GM18951 (cell line): ENCODE results near the gene MACC1.
A peak's percentile ranks its signal among the peaks of the same experiment; 100 is the strongest.

ENCODE experiments used
- POLR2A ChIP-seq: IDR thresholded peaks from 4 replicates; pipeline ENCODE4 v1.6.1; 2011; ENCODE audit warnings: mild to moderate bottlenecking; ENCODE audit not compliant: insufficient read length, insufficient read depth; ENCODE audit errors: extremely low read depth
- in situ Hi-C: fragments of 300-500 bp; cut with MboI; formaldehyde crosslinking; loops from one replicate; pipeline ENCODE4 v1.12.0; 2022; ENCODE audit warnings: low sequenced_read_pairs, mixed read lengths, inconsistent platforms; ENCODE audit not compliant: unreplicated experiment

Gene MACC1

DNA sequence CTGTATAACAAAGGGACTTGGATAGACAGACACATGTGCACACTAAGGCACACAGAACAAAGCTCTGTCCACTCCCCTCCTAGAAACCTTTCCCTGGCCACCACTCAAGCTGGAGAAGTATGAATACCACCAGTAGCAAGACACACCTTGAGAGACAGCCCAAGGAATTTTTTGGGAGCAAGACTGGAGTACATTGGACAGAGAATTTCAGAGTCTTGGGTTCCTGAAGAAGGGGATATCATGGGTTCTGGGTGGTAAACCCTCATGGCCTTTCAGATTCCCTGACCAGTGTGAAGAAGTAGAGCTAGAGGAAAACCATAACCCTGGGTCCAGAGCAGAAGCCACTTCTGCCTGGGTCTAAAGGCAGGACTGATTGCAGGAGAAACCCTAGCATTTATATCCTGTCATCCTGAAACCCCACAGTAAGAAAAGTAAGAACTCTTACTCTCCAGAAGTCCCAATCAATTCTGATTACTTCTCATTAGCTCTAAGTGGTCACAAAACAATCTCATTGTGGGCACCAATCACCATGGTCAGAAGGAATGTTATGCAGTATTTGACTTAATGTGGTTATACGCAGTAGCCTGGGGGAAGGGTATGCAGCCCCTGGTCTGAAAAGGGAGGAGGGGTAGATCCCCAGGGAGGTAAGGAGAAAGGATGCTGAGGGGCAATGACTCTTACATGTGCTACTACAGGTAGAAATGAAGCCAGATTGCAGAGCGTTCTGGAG is 20.4 kb upstream of the MACC1 start:
- TF ChIP-seq POLR2A = peak; percentile 26
- in situ Hi-C loops = no loop called here

DNA sequence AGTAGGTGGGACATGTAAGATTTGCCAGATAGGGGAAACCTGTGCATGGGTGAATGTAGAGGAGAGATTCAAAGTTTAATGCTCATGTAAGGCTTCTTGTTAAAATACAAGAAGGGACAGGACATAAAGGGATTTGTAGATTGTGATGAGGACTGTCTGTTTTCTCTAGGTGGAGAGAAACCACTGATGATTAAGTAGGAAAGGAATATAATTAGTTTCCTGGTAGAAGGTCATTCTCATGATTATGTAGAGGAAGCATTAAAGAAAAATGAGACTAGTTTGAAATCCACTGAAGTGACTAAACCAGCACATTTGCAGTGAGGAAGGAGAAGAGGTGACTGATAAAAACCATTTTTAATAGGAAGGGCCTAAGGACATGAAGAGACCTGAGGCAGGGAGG is 19.6 kb upstream of the MACC1 start:
- no peak for TF ChIP-seq POLR2A
- in situ Hi-C loops = no loop called here

- in situ Hi-C loops = no loop called here
- TF ChIP-seq POLR2A = no peak
These were observed 18.9 kb upstream of the MACC1 start for GRCh38 chr7:20236043-20236442.

- in situ Hi-C loops = no loop called here
- no peak for TF ChIP-seq POLR2A
These were observed 18.1 kb upstream of the MACC1 start for GRCh38 chr7:20235288-20235687.

GRCh38 chr7:20233362-20233761 is 16.2 kb upstream of the MACC1 start:
- no peak for TF ChIP-seq POLR2A
- in situ Hi-C loops = no loop called here

- no peak for TF ChIP-seq POLR2A
These were observed 15.7 kb upstream of the MACC1 start for GRCh38 chr7:20232848-20233247.

GRCh38 chr7:20229646-20230500 is 12.7 kb upstream of the MACC1 start:
- in situ Hi-C loops = no loop called here
- TF ChIP-seq POLR2A = no peak

More at GRCh38 chr7:20232848-20233247, 15.7 kb upstream of the MACC1 start:
- in situ Hi-C loops = no loop called here

GRCh38 chr7:20229081-20229480 is 11.9 kb upstream of the MACC1 start:
- no peak for TF ChIP-seq POLR2A
- in situ Hi-C loops = no loop called here

DNA sequence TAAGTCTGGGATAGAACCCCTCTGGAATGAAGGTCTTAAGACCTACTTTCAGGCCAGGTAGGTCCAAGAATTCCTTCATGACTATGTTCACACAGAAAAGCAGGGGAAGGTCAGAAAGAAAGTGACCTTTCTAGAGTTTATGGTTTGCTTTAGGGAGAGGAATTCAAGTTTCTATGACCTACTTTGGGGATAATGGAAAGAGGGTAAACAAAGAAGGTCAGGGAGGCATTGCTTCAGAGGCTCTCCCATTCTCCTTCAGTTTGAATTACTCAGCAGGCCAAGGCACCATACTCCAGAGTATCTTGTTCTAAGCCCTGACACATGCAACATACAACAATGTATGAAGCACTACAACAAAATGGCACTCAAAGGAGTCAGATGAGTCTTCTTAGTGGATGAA is 11.5 kb upstream of the MACC1 start:
- in situ Hi-C loops = no loop called here
- TF ChIP-seq POLR2A = no peak

GRCh38 chr7:20227291-20227795 is 10.2 kb upstream of the MACC1 start:
- in situ Hi-C loops = no loop called here
- no peak for TF ChIP-seq POLR2A

DNA sequence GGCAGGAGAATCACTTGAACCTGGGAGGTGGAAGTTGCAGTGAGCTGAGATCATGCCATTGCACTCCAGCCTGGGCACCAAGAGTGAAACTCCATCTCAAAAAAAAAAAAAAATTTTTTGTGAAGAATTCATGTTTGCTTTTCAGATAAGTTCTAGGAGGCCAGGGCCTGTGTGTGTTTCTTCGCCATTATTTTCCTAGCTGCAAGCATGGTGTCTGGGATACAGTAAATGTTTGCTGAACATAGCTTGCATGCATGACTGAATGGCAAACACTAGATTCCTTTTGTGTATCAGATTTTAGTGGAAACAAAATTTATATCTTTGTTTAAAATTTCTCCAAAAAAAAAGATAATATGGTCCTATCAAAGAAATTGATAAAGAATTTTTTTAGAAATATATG is 9.7 kb upstream of the MACC1 start:
- in situ Hi-C loops = no loop called here
- no peak for TF ChIP-seq POLR2A

DNA sequence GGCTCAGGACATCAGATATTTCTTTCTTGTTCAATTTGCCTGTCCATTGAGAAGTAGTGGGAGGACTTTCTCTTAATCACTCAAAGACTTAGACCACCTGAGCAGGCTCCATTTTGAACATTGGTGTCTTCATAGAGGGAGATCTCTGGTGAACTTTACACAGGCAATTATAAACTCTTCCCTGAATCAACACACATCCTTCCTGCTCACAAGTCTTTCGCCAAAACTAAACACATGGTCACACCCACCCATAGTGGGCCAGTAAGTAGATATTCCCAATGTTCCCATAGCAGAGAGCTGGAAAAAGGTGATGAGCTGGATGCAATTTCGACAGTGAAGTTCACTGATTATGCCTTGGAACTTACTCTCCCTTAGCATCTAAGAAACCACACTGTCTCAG is 8.2 kb upstream of the MACC1 start:
- no peak for TF ChIP-seq POLR2A
- in situ Hi-C loops = no loop called here

GRCh38 chr7:20224025-20224424 is 6.8 kb upstream of the MACC1 start:
- TF ChIP-seq POLR2A = no peak
- in situ Hi-C loops = no loop called here

GRCh38 chr7:20223356-20223755 is 6.2 kb upstream of the MACC1 start:
- in situ Hi-C loops = no loop called here
- TF ChIP-seq POLR2A = no peak

- no peak for TF ChIP-seq POLR2A
- in situ Hi-C loops = no loop called here
These were observed 5.1 kb upstream of the MACC1 start for GRCh38 chr7:20222219-20222828.
